Keratinocyte (primary cell): ENCODE data around the gene LOXHD1. TPM values are rescaled to one million over a fixed set of nuclear protein-coding genes. Genes with fewer than 3 reads are reported as not detected.

Experiments used
- DNase-seq: peaks from one replicate; pipeline ENCODE4 v3.0.0-alpha.2; 2011; ENCODE audit warnings: low read depth, missing footprints, low spot score
- FAIRE-seq: peaks from 2 replicates; lab custom pipeline; 2011; peaks lifted over from hg19 to GRCh38; lab: Jason Lieb, UNC
- H2AFZ ChIP-seq: 2 replicates; pipeline ENCODE4 v1.6.0; 2012; ENCODE audit warnings: low read length, control low read depth, inconsistent platforms; ENCODE audit not compliant: control insufficient read depth
- H3K27ac ChIP-seq: 2 replicates; pipeline ENCODE4 v1.5.1; 2011; ENCODE audit warnings: low read length; ENCODE audit not compliant: control insufficient read depth, insufficient read depth
- H3K27me3 ChIP-seq: 3 replicates; pipeline ENCODE4 v1.6.0; 2011; ENCODE audit warnings: low read length; ENCODE audit not compliant: control insufficient read depth, insufficient read depth; ENCODE audit errors: extremely low read depth
- H3K36me3 ChIP-seq, 2 experiments: 2 replicates in 1 of 2; 3 replicates in 1 of 2; pipeline ENCODE4 v1.5.1; 2011; ENCODE audit warnings: low read length in 2 of 2, mild to moderate bottlenecking in 1 of 2; ENCODE audit not compliant: control insufficient read depth in 2 of 2, insufficient read depth in 2 of 2; ENCODE audit errors: extremely low read depth in 1 of 2
- H3K4me1 ChIP-seq: 3 replicates; pipeline ENCODE4 v1.5.1; 2011; ENCODE audit warnings: low read length; ENCODE audit not compliant: control insufficient read depth, insufficient read depth; ENCODE audit errors: extremely low read depth
- H3K4me2 ChIP-seq: 3 replicates; pipeline ENCODE4 v1.6.0; 2011; ENCODE audit warnings: low read depth, low read length; ENCODE audit not compliant: control insufficient read depth, insufficient read depth; ENCODE audit errors: extremely low read depth
- H3K4me3 ChIP-seq, 3 experiments: fragments of 200-600 bp in 1 of 3; sonication (generic) in 1 of 3; 2 replicates in 2 of 3; 3 replicates in 1 of 3; pipeline ENCODE4 v1.5.1; 2011 to 2016; ENCODE audit warnings: low read length in 3 of 3, mild to moderate bottlenecking in 3 of 3, control low read depth in 2 of 3, inconsistent platforms in 1 of 3, low read depth in 1 of 3, mixed read lengths in 1 of 3, mixed run types in 1 of 3, moderate library complexity in 1 of 3; ENCODE audit not compliant: control insufficient read depth in 2 of 3, insufficient read depth in 2 of 3; ENCODE audit errors: extremely low read depth in 1 of 3
- H3K79me2 ChIP-seq: 2 replicates; pipeline ENCODE4 v1.6.0; 2012; ENCODE audit warnings: low read length; ENCODE audit not compliant: control insufficient read depth, insufficient read depth
- H3K9ac ChIP-seq: 3 replicates; pipeline ENCODE4 v1.6.0; 2011; ENCODE audit warnings: low read length; ENCODE audit not compliant: control insufficient read depth, insufficient read depth; ENCODE audit errors: extremely low read depth
- H3K9me1 ChIP-seq: 3 replicates; pipeline ENCODE4 v1.6.0; 2011; ENCODE audit warnings: low read length; ENCODE audit not compliant: control insufficient read depth, insufficient read depth; ENCODE audit errors: extremely low read depth
- H3K9me3 ChIP-seq: 2 replicates; pipeline ENCODE4 v1.5.1; 2012; ENCODE audit warnings: low read depth, low read length; ENCODE audit not compliant: control insufficient read depth
- H4K20me1 ChIP-seq: 3 replicates; pipeline ENCODE4 v1.6.0; 2011; ENCODE audit warnings: low read length; ENCODE audit not compliant: control insufficient read depth, insufficient read depth; ENCODE audit errors: extremely low read depth
- EZH2 ChIP-seq: IDR thresholded peaks from one replicate; pipeline ENCODE4 v1.6.1; 2012; ENCODE audit warnings: inconsistent platforms, mild to moderate bottlenecking, low read length, moderate library complexity
- dilution Hi-C: fragments of 300-500 bp; cut with MboI; formaldehyde crosslinking; loops from one replicate; pipeline ENCODE4 v1.7.0; 2020; ENCODE audit warnings: low sequenced_read_pairs; ENCODE audit not compliant: extremely low pct_ligation_motif_present
- polyA plus RNA-seq, 5 experiments: library from polyadenylated mRNA; depleted of rRNA in 3 of 5; stranded (reverse) in 3 of 5; stranded (forward) in 1 of 5; unstranded in 1 of 5; fragments of >200 nt; gene quantifications; 1 replicate in 1 of 5; 2 replicates in 3 of 5; 3 replicates in 1 of 5; pipeline versions ENCODE4 v1.2.1 to v1.2.3, GENCODE V29; 2011 to 2012; ENCODE audit warnings: missing spikeins in 2 of 5, low read depth in 1 of 5, low replicate concordance in 1 of 5
- TF ChIP-seq, protein P1 (sequence below), 3 experiments: IDR thresholded peaks in 1 of 3; conservative IDR thresholded peaks in 1 of 3; optimal IDR thresholded peaks in 1 of 3; 2 replicates in 2 of 3; 3 replicates in 1 of 3; pipeline versions ENCODE3 to v1.5.1; 2011; ENCODE audit warnings: low read length in 3 of 3, mild to moderate bottlenecking in 3 of 3, moderate library complexity in 2 of 3, control low read depth in 1 of 3, inconsistent platforms in 1 of 3; ENCODE audit not compliant: insufficient read depth in 2 of 3; ENCODE audit errors: extremely low read depth in 1 of 3

The LOXHD1 gene
- polyA plus RNA-seq, 1 donor (not counting 4 experiments of a cell fraction or from before 2014, with no cell fraction given), result not detected

DNA sequence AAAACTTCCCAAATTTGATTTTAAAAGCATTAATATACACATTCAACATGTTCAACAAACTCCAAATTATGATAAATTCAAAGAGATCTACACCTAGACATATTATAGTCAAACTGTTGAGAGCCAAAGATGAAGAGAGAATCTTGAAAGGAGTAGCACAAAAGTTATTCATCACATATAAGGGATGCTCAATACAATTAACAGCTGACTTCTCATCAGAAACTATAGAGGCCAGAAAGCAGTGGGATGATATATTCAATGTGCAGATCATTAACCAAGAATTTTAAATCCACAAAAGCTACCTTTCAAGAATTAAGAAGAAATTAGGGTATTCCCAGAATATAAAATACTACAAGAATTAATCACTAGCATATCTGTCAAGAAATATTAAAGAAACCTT lies 75.4 kb downstream of the LOXHD1 start:
- Histone ChIP-seq H3K4me1 (no peaks in the 10 kb centered on the region), H3K27ac (no peak overlapping the region), H3K9me3 (peaks cover 3% of the 10 kb centered on the region), H3K9ac (no peak overlapping the region), H3K4me3 (no peak overlapping the region), H3K9me1 (no peaks in the 10 kb centered on the region), H3K79me2 (no peaks in the 10 kb centered on the region), H3K4me2 (no peak overlapping the region), H4K20me1 (no peaks in the 10 kb centered on the region), H3K27me3 (no peaks in the 10 kb centered on the region), H3K36me3 (no peaks in the 10 kb centered on the region), H2AFZ (no peak overlapping the region)
- DNase-seq (no peak), FAIRE-seq (no peak)
- no peak for TF ChIP-seq EZH2
- TF ChIP-seq, protein P1, sequence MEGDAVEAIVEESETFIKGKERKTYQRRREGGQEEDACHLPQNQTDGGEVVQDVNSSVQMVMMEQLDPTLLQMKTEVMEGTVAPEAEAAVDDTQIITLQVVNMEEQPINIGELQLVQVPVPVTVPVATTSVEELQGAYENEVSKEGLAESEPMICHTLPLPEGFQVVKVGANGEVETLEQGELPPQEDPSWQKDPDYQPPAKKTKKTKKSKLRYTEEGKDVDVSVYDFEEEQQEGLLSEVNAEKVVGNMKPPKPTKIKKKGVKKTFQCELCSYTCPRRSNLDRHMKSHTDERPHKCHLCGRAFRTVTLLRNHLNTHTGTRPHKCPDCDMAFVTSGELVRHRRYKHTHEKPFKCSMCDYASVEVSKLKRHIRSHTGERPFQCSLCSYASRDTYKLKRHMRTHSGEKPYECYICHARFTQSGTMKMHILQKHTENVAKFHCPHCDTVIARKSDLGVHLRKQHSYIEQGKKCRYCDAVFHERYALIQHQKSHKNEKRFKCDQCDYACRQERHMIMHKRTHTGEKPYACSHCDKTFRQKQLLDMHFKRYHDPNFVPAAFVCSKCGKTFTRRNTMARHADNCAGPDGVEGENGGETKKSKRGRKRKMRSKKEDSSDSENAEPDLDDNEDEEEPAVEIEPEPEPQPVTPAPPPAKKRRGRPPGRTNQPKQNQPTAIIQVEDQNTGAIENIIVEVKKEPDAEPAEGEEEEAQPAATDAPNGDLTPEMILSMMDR (optimal IDR thresholded peaks at IDR 0.05 in 1 of 3, IDR thresholded peaks at IDR 0.05 in 1 of 3, conservative IDR thresholded peaks at IDR 0.05 in 1 of 3; ENCODE audit: extremely low read depth in 1 of 3, insufficient read depth in 2 of 3, low read length in 3 of 3), result no peak
- dilution Hi-C loops, result no loop called here

DNA sequence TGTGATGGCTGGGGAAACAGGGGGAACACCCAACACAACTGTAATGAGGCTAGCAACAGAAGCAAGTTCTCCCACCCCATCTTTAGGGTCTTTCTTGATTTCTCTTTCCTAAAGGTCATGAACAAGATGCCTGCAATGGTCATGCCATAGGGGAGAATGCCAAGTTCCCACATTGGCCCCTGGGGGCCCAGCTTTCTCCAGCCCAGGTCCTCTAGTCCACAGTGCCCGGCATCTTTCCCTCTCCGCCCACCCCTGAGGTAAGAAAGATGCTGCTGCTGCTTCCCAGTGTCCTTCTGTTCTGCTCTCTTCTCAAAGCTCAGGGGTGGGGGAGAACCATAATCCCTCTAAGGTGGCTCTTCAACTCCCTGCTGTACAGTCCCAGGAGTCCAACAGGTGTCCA lies 78.0 kb downstream of the LOXHD1 start:
- TF ChIP-seq, protein P1 (optimal IDR thresholded peaks at IDR 0.05 in 1 of 3, IDR thresholded peaks at IDR 0.05 in 1 of 3, conservative IDR thresholded peaks at IDR 0.05 in 1 of 3; ENCODE audit: extremely low read depth in 1 of 3, insufficient read depth in 2 of 3, low read length in 3 of 3), result no peak
- no peak for TF ChIP-seq EZH2
- Histone ChIP-seq H3K4me2 (no peak overlapping the region), H3K27me3 (no peaks in the 10 kb centered on the region), H3K4me3 (no peak overlapping the region), H3K27ac (no peak overlapping the region), H3K9me1 (no peaks in the 10 kb centered on the region), H3K4me1 (no peaks in the 10 kb centered on the region), H3K9me3 (peaks cover 3% of the 10 kb centered on the region), H3K79me2 (no peaks in the 10 kb centered on the region), H2AFZ (no peak overlapping the region), H3K36me3 (no peaks in the 10 kb centered on the region), H3K9ac (no peak overlapping the region), H4K20me1 (no peaks in the 10 kb centered on the region)
- DNase-seq (no peak), FAIRE-seq (no peak)
- dilution Hi-C loops, result no loop called here
